AG09309 (cell line): ENCODE data around the gene MAST3.

Experiments used
- DNase-seq: peaks from one replicate; pipeline ENCODE4 v3.0.0-alpha.2; 2010; ENCODE audit warnings: low read depth
- H3K4me3 ChIP-seq: 2 replicates; pipeline ENCODE4 v1.5.1; 2011; ENCODE audit warnings: mild to moderate bottlenecking, low read depth, low read length, moderate library complexity; ENCODE audit not compliant: control insufficient read depth
- TF ChIP-seq, protein P1 (sequence below): IDR thresholded peaks from 2 replicates; pipeline ENCODE4 v1.5.1; 2011; ENCODE audit warnings: mild to moderate bottlenecking, low read depth, low read length, inconsistent platforms; ENCODE audit not compliant: insufficient read depth, control insufficient read depth; ENCODE audit errors: missing control alignments

Gene MAST3

DNA sequence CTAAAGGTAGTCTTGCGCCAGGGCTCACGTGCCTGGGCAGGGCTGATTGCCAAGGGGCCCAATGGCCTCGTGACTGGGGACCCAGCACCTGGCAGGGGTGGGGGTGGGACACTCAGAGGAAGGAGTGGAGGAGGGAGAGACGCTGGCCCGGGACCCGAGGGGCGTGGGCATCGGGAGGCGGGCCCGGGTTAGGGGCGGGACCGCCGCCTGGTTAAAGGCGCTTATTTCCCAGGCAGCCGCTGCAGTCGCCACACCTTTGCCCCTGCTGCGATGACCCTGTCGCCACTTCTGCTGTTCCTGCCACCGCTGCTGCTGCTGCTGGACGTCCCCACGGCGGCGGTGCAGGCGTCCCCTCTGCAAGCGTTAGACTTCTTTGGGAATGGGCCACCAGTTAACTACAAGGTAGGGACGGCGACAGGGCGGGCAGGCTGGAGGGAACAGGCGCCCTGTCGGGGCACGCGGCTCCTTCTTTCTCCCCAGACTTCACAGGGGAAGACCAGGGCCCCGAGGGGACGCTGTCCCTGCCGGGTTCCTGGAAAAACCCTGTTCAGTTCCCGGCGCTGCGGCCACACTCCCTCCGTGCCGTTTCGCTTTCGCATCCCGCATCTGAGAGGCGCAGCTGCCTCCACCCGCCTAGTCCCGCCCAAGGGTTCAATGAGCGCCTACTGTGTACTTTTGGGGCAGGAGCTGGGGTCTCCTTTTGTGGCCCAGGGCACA lies 76.2 kb downstream of the MAST3 start, which contains the start of gene IFI30:
Gene IFI30 (plus strand): TSS at position 242 of the 717 bp plus-strand sequence. CDS start 29 bp downstream, at position 271.
- TF ChIP-seq, protein P1, sequence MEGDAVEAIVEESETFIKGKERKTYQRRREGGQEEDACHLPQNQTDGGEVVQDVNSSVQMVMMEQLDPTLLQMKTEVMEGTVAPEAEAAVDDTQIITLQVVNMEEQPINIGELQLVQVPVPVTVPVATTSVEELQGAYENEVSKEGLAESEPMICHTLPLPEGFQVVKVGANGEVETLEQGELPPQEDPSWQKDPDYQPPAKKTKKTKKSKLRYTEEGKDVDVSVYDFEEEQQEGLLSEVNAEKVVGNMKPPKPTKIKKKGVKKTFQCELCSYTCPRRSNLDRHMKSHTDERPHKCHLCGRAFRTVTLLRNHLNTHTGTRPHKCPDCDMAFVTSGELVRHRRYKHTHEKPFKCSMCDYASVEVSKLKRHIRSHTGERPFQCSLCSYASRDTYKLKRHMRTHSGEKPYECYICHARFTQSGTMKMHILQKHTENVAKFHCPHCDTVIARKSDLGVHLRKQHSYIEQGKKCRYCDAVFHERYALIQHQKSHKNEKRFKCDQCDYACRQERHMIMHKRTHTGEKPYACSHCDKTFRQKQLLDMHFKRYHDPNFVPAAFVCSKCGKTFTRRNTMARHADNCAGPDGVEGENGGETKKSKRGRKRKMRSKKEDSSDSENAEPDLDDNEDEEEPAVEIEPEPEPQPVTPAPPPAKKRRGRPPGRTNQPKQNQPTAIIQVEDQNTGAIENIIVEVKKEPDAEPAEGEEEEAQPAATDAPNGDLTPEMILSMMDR = no peak
- H3K4me3 ChIP-seq = peak within 1 kb of the TSS; percentile 81
- DNase-seq = no peak

DNA sequence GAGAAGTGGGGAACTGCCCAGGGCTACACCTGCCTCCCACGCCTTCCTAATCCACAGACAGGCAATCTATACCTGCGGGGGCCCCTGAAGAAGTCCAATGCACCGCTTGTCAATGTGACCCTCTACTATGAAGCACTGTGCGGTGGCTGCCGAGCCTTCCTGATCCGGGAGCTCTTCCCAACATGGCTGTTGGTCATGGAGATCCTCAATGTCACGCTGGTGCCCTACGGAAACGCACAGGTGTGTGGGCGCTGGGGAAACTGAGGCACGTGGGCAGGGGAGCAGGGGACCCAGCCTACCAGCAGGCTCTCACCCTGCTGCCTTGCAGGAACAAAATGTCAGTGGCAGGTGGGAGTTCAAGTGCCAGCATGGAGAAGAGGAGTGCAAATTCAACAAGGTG lies 77.4 kb downstream of the MAST3 start:
- DNase-seq = no peak
- TF ChIP-seq, protein P1 = no peak
- no peak overlapping the region for H3K4me3 ChIP-seq

- no peak overlapping the region for H3K4me3 ChIP-seq
- TF ChIP-seq, protein P1 = no peak
- no peak for DNase-seq
These were observed 79.1 kb downstream of the MAST3 start for GRCh38 chr19:18176367-18177310.

- no peak for DNase-seq
- TF ChIP-seq, protein P1 = no peak
- H3K4me3 ChIP-seq = no peak overlapping the region
These were observed 82.4 kb downstream of the MAST3 start for GRCh38 chr19:18179957-18180356.

DNA sequence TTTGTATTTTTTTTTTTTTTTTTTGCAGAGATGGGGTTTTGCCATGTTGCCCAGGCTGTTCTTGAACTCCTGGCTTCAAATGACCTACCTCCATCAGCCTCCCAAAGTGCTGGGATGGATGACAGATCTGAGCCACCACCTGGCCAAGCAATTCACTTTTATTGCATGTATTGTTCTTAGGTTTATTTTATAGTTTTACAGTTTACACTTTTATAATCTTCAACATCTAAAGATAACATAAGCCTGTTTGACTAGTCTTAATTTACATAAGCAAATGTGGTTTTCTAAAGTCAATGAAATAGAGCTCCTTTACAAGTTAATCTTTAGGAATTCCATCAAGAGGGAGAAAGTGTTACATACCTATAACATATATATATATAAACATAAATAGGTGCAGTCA lies 86.0 kb downstream of the MAST3 start:
- DNase-seq = no peak

GRCh38 chr19:18185538-18185937 lies 88.0 kb downstream of the MAST3 start:
- TF ChIP-seq, protein P1 = no peak
- no peak overlapping the region for H3K4me3 ChIP-seq
- no peak for DNase-seq

More for the DNA sequence above, 86.0 kb downstream of the MAST3 start:
- TF ChIP-seq, protein P1 = no peak
- H3K4me3 ChIP-seq = no peak overlapping the region
